Measurements from ENCODE around the gene TMEM175. TPM values are rescaled to one million over a fixed set of nuclear protein-coding genes. Genes with fewer than 3 reads are reported as not detected.

Gene TMEM175
- total and polyA plus RNA-seq, 9 donors, result 10.6 to 28.4 (median 21.2) TPM

GRCh38 chr4:911871-912490 lies 20.3 kb upstream of the TMEM175 start:
- DNase-seq, result peak in 1 of 5 donors; percentile 28
- intact Hi-C loops (cut with DNase I), result no loop called here
- H3K4me3 ChIP-seq, result no peak overlapping the region
- no peak overlapping the region for H3K27ac ChIP-seq
- 86 to 89% (median 89%) methylated on average over 28 to 29 of the region's 29 CpGs for WGBS, 3 donors
- TF ChIP-seq CTCF (IDR thresholded peaks at IDR 0.05) (no peak), EP300 (IDR thresholded peaks at IDR 0.05) (no peak), POLR2A (IDR thresholded peaks at IDR 0.05) (no peak)
- no peaks in the 10 kb centered on the region for H3K36me3 ChIP-seq
- H3K9me3 ChIP-seq, result no peaks in the 10 kb centered on the region
- H3K27me3 ChIP-seq, result no peaks in the 10 kb centered on the region
- peaks cover 16% of the 10 kb centered on the region for H3K4me1 ChIP-seq (ENCODE audit: insufficient read depth)

GRCh38 chr4:912548-913279 lies 19.5 kb upstream of the TMEM175 start:
- DNase-seq, result peak in 1 of 5 donors; percentile 25
- Histone ChIP-seq H3K4me1 (ENCODE audit: insufficient read depth) (peaks cover 16% of the 10 kb centered on the region), H3K36me3 (no peaks in the 10 kb centered on the region), H3K27me3 (no peaks in the 10 kb centered on the region), H3K4me3 (no peak overlapping the region), H3K27ac (no peak overlapping the region), H3K9me3 (no peaks in the 10 kb centered on the region)
- intact Hi-C loops (cut with DNase I), result no loop called here
- 74 to 78% (median 77%) methylated on average over 19 of the region's 19 CpGs for WGBS, 3 donors
- TF ChIP-seq POLR2A (IDR thresholded peaks at IDR 0.05) (no peak), EP300 (IDR thresholded peaks at IDR 0.05) (no peak), CTCF (IDR thresholded peaks at IDR 0.05) (no peak)

GRCh38 chr4:913280-913618 lies 19.0 kb upstream of the TMEM175 start:
- H3K27ac ChIP-seq, result no peak overlapping the region
- intact Hi-C loops (cut with DNase I), result no loop called here
- H3K4me3 ChIP-seq, result no peak overlapping the region
- peaks cover 16% of the 10 kb centered on the region for H3K4me1 ChIP-seq (ENCODE audit: insufficient read depth)
- H3K36me3 ChIP-seq, result no peaks in the 10 kb centered on the region
- WGBS, 3 donors, result 73 to 90% (median 81%) methylated on average over 4 of the region's 4 CpGs
- no peaks in the 10 kb centered on the region for H3K27me3 ChIP-seq
- no peak for TF ChIP-seq EP300 (IDR thresholded peaks at IDR 0.05)
- TF ChIP-seq CTCF (IDR thresholded peaks at IDR 0.05), result no peak
- no peak for TF ChIP-seq POLR2A (IDR thresholded peaks at IDR 0.05)
- DNase-seq, result peak in 1 of 5 donors; percentile 27
- no peaks in the 10 kb centered on the region for H3K9me3 ChIP-seq

- H3K36me3 ChIP-seq, result no peaks in the 10 kb centered on the region
- WGBS, 3 donors, result 7 to 21% (median 10%) methylated on average over 7 to 21 of the region's 21 CpGs
- H3K9me3 ChIP-seq, result no peaks in the 10 kb centered on the region
- no peak overlapping the region for H3K27ac ChIP-seq
- H3K27me3 ChIP-seq, result no peaks in the 10 kb centered on the region
- intact Hi-C loops (cut with DNase I), result no loop called here
- peaks cover 16% of the 10 kb centered on the region for H3K4me1 ChIP-seq (ENCODE audit: insufficient read depth)
- H3K4me3 ChIP-seq, result no peak overlapping the region
- TF ChIP-seq CTCF (IDR thresholded peaks at IDR 0.05), result no peak
- no peak for TF ChIP-seq POLR2A (IDR thresholded peaks at IDR 0.05)
- TF ChIP-seq EP300 (IDR thresholded peaks at IDR 0.05), result no peak
- peak in 1 of 5 donors; percentile 16 for DNase-seq
These were observed 17.7 kb upstream of the TMEM175 start for GRCh38 chr4:914531-914930.
